Activated CD4-positive, alpha-beta T cell treated with anti-CD3 and anti-CD28 coated beads, Interleukin-2, amount 50 U/mL, for 4 hours (primary cell): ENCODE data around the gene PDZK1.
"Not testable (repeated sequence)": the region's sequence is repeated elsewhere in the genome, so short reads cannot be mapped to it uniquely, and the experiment has no call there.

Source experiments
- DNase-seq, 2 experiments: peaks; one replicate each; pipeline ENCODE4 v3.0.0-alpha.2; 2020

PDZK1 gene

DNA sequence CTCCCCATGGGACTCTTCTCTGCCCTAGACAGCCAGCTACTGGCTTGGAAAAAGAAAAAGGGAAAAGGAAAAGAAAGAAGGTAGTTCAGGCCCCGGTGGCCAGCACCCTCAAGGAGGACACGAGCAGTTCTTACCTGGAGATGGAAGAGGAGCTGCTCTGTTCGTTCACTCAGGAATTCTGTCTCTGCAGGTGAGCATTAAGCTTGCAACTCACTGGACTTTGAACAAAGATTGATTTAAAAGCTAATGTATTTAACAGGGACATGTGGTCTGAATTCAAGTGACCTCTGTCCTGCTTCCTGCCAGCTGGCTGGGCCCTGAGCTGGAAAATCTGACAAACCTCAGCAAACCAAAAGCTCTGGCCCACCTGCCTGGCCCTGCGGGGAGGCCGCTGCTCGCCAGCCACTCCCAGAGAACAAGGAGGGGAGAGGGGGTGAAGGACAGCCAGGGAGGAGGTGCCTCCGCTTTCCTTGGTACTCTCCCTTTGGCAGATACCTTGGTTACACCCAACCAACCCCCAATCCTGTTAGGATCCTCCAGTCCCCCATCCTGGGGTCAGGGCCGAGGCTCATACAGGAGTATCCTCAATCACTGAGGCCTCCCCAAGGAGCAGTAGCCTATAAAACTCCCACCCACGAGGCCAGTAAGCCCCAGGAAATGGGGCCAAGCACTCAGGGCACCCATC lies at the start of gene PDZK1:
Gene PDZK1, minus strand, starts transcription at position 186 of the 685 bp plus-strand sequence. CDS start 19,347 bp downstream, outside the sequence.
- no peak for DNase-seq

DNA sequence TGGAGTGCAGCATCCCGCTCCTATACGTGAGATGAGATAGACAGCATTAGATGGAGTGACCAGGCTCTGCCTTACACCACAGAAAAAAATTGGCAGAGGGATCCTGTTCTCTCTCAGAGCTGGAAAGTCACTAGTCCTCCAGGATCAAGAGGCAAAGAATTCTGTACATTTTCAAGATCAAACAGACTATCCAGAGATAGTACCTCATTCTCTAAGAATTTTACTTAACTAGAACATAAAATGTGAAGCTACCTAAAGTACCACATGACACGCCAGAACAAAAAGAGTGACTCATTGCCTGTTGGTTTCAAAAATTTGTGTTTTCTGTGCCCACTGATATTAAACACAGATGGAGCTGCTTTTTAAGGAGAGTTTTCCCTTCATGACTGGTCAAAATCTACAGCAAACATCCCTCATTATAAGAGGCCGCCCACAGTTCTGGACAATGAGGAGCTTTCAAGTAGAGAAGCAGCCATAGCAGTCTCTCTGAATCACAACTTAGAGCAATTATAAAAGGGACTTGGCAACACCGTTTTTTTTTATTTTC lies 44.4 kb upstream of the PDZK1 start:
- DNase-seq: no peak

DNA sequence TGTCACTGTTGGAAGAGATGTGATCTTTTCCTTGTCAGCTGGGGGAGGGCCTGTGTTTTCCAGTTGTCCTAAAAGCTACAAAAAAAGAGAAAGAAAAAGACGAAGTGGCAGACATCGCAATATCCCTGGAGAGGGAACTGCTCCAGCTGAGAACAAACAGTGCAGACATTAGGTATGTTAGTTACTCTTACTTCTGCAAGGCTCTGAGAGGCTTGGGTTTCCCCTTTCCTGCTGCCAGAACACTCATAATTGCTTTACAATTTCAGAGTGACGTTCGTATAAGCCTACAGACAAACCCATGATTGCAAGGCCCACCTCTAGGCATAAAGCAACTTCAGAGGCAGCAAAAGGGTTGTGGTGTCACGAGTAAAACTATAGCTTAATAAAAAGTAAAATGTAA lies 43.3 kb upstream of the PDZK1 start:
- DNase-seq: no peak

DNA sequence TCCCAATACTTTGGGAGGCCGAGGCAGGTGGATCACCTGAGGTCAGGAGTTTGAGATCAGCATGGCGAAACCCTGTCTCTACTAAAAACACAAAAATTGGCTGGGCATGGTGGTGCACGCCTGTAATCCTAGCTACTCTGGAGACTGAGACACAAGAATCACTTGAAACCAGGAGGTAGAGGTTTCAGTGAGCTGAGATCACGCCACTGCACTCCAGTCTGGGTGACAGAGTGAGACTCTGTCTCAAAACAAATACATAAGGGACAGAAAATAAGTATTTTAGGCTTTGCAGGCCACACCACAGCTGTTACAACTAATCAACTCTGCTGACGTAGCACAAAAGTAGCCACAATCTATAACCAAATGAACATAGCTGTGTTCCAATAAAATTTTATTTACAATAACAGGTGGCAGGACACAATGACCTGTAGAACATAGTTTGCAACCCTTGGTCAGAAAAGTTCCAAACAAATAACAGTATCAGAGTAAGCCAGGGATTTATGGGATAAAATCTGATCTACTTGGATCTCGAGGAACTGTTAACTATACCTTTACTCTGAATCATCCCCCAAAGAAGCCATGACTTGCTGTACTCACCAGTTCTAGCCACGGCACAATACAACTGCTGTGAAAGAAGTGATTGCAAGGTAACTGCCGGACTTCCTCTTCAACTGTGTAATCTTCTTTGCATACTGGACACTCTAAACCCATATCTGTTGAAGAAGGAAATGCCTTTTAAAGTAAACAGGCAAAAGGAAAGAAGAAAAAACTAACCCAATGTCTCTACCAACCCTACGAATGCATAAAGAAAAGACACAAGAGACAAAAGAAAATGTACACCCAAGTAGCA lies 40.5 kb upstream of the PDZK1 start:
- DNase-seq: no peak

DNA sequence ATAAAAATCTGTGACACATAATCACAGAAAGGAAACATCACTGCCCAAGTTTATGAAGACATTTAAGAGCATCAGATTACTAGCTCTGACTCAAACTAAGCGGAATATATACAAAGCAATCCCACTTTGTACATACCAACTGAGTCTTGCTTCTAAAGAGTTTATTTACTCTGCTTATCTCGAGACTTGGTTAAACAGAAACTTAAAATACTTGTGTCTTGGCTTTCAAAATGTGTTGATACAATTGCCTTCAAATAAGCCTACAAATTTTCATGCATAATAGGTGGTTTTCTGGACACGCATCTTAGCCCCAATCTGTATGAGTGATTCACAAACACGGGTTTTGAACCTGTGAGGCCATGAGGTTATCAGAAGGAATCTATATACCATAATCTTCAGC lies 33.1 kb upstream of the PDZK1 start:
- no peak for DNase-seq

DNA sequence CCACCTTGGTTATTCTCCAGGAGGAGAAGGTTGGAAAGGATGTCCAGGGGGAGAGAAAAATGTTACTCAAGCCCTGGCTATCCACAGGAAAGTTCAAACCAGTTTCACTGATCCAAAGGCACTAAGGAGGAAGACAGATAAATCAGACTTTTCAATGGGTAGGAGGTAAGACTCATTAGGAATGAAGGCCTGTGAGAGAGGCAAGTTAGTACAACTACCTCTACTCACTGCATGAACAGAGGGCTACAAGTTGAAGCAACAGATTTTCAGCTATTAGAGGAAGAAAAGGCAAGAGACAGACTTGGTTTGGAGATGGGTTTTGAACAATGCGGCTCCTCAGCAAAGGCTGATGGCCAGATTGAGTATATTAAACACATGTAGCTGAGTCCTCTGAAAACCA lies 29.0 kb upstream of the PDZK1 start:
- DNase-seq: no peak

DNA sequence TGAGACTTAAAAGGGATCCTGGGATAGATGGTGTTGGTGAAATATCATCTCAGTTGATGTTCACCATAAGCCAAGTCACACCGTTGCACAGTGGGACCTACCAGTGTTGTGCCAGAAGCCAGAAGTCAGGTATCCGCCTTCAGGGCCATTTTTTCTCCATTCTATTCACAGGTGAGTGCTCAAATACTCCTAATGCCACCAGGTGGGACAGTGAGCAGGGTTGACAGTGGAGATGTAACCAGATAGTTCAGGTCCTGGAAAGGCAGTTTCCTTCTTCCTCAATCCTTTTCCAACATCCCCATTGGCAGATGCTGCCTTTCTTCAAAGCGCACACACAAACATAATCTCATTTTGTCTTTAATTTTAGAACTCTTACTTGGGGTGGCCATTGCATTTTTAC lies 23.7 kb upstream of the PDZK1 start:
- DNase-seq: no peak

DNA sequence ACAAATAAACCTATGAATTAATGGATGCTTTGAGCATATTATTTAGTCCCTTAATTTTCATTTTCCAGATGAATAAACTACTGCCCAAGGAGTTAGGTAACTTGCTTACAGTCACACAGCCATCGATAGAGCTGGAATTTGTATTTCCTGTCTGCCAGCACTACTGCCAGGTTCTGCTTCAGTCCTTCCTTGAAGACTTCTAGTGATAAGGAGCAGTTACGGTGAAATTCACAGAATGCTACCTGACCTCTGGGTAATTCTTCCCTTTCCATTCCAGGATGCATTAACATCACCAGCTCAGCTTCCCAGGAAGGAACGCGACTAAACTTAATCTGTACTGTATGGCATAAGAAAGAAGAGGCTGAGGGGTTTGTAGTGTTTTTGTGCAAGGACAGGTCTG lies 23.3 kb upstream of the PDZK1 start:
- DNase-seq: no peak

DNA sequence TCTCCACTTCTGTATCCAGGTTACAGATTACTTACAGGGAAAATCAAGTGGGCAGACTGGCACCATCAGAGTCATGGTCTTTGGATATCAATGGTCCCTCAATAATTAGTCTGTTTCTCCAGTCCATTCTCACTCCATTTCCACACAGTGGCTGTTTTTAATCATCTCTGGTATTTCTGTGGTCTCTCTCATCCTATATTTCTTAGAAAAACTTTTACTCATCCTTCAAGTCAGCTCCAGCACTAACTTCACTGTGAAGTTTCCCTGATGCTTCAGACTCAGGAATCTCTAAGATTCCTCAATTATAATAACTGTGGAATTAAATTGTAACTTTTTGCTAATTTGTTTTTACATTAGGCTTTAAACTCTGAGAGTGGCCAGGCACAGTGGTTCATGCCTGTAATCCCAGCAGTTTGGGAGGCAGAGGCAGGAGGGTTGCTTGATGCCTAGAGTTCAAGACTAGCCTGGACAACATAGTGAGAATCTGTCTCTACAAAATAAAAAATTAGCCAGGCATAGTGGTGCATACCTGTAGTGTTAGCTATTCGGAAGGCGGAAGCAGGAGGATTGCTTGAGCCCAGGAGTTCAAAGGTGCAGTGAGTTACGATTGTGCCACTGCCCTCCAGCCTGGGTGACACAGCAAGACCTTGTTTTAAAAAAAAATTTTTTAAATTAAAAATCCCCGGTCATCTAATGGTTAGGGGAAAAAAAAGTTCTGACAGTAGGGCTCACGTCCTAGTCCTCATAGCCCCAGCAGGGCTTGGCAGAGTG lies 22.7 kb upstream of the PDZK1 start:
- no peak for DNase-seq

DNA sequence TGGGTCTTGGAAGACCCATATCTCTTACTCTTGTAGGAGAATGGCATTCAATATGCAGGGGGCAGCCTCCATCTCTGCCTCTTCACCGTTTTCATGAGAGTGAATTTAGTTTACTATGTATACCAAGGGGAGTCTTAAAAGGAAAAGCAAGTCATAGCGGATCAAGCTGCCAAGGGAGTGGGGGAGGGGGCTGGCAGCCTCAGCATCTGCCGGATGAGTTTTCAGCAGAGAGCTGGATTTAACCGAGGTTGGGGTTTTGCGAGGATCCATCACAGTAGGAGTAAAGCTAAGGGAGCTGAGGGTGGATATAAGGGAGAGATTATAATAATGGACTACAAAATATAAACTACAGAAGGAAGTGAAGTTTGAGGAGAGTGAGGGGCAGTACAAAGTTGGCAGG lies 22.0 kb upstream of the PDZK1 start:
- DNase-seq: no peak

DNA sequence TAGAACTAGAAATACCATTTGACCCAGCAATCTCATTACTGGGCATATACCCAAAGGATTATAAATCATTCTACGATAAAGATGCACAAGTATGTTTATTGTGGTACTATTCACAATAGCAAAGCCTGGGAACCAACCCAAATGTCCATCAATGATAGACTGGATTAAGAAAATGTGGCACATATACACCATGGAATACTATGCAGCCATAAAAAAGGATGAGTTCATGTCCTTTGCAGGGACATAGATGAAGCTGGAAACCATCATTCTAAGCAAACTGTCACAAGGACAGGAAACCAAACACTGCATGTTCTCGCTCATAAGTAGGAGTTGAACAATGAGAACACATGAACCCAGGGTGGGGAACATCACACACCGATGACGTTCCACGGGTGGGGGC lies 19.0 kb upstream of the PDZK1 start:
- not testable (repeated sequence) for DNase-seq

DNA sequence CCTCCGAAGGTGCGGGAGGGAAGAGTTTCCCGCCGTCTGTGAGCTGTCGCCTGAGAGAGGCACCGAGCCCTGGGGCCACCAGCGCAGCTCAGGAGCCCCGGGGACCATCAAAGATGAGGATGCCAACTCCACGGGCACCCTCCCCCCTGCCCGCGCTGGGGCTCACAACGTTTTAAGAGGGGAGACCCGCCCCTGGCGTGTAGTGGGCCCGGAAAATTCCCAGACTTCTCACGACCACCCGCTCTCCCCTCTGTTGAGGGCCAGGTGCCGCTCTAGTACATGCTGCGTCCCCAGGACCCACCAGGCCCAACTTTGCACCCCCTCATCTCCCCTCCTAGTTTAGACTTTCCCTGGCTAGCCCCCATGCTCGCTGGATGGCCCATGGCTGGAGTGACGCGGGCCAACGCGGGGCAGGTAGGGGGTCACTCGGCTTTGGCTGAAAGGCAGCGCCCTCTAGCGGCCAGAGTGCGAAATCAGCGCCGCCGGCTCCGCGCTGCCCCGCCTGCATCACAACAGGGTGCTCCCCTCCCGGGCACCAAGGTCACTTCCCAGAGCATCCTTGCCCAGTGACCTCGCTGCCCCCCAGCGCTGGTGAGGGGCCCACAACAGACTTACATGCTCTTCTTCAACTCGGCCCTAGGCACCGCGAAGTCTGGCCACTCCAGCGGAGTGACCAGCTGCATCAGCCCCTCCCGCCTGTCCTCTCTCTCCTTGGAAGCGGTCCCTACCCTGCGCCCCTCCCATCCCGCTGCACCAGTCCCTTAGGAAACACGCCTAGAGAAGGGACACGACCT lies 13.9 kb upstream of the PDZK1 start:
- DNase-seq: peak; percentile 49 to 51

DNA sequence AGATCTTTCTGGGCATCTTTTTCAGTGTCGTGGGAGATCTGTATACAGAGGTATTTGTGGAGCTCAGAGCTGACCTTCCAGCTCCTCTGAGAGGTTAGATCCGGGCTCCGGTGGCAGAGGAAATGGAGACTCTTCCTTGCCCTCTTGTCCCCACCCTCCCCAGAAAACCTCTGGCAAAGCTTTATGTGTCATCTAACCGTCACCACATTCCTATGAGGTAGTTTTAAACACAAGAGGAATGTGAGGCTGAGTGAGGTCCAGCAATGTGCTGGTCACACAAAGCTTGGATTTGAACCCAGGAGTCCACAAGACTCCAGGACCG lies 13.3 kb upstream of the PDZK1 start:
- DNase-seq: no peak

DNA sequence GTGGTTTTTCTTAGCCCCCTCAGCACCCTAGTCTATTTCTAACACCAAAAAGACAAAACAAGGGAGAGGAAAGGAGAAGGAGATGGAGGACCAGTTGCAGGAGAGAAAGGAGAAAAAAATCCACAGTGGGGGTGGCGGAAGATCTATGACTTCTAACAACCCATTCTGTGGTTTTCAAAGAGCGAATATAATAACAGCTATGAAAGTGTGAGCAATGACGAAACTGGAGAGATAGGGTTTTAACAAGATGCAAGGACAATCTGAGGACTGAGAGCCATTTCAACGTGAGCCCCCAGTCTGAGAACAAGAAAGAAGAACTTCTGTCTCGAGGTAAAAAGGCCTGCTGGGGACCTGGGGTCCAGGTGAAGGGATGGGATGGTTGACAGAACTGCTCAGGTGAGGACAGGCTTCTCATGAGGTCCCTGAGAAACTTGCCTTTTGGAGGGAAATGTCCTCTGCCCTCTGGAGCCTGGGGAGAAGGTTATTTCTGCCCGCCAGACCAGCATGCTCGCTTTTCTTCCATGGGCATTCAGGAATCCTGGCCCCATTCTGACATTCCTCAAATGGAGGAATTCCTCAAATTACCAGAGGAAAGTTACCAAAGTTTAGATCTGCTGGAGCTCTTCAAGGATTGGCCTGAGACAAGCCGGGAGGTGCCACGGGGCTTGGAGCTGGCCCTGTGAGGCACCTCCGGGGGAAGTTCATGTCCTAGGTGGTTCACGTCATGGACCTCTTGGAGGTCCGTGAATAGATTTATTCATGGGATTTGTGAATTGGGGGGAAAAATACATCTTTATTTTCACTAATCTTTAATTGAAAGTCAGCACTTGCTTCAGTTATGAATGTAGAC lies 12.3 kb upstream of the PDZK1 start, which contains the start of gene CD160:
Gene CD160, plus strand, starts transcription at position 270 of the 850 bp plus-strand sequence. CDS start 8,829 bp downstream, outside the sequence.
- DNase-seq: no peak

DNA sequence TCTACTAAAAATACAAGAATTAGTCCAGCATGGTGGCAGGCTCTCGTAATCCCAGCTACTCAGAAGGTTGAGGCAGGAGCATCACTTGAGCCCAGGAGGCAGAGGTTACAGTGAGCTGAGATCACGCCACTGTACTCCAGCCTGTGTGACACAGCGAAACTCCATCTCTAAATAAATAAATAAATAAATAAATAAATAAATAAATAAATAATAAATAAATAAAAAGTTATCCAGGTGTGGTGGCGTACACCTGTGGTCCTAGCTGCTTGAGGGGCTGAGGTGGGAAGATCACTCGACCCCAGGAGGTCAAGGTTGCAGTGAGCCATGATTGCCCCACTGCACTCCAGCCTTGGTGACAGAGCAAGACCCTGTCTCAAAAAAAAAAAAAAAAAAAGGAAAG lies 11.3 kb upstream of the PDZK1 start:
- DNase-seq: not testable (repeated sequence)

DNA sequence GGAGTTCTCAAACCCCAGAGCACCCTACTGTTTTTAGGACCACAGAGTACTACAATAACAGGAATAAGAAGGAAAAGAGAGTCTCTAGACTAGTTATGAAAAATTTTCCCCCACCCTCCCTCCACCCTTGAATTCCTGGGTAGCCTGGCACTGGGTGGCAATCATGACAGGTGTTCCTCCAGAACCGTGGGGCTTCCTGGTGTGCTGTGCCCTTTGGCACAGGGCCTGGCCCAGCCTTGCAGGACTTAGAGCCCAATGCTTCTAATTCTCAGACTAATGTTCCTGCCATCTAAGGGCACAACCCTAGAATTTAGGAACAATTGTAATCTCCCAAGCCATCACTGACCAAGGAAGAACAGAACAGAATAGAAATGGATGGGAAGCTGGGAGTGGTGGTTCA lies 10.7 kb upstream of the PDZK1 start:
- DNase-seq: no peak

DNA sequence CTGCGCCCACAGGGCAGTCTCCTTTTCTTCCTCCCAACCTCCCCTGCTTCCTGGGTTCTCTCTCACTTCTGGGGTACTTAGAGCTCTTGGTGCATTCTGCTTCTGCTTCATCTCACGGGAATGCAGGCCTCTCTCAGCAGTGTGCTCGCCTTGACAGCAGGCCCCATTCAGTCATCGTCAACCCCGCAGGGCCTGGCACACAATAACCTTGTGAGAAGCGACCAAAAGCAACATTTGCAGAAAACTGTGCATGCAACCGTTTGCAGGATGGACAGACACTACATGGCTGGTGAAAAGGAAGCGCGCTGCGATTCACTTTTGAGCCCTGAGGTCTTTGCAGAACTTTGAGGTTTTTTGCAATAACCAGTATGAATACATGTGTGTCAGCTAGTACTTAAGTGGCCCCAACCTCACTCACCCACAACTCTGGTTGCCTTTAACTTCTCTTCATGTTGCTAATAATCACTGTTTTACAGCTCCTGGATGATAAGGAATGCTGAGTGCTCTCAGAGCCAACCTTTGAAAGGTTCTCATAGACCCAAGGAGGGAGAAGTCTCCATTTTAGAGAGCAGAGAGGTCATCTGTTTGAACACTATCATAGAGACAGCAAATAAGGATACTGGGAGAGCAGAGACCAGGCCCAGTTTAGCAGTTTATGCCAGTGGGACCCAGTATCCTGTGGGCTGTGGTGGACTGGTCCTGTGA lies 9.6 kb upstream of the PDZK1 start:
- DNase-seq: no peak

DNA sequence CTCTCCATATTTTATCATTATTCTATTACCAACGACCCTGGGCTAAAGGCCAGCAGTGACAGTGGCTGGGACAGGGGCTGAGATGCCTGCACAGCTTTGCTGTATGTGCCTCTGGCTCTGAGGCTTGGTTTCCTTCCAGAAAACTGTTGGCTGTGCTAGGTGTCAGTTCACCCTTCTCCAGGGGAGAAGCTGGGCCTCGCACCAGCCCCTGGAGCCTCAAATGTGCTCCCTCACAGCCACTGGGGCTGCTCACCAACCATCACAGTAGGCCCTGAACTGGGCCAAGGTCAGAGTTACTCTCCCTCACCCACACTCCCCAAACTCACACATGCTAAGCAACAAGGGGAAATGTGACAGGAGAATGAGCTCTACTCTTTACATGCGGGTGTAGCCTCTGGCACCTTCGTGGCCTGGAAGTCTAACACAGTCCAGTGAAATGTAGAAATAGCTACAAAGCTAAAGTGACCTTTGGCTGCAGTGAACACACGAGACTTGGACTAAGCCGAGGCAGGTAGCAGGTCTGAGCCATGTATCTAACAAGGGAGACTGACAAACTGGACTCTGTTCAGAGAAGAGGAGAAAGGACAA lies 7.5 kb upstream of the PDZK1 start:
- DNase-seq: no peak

DNA sequence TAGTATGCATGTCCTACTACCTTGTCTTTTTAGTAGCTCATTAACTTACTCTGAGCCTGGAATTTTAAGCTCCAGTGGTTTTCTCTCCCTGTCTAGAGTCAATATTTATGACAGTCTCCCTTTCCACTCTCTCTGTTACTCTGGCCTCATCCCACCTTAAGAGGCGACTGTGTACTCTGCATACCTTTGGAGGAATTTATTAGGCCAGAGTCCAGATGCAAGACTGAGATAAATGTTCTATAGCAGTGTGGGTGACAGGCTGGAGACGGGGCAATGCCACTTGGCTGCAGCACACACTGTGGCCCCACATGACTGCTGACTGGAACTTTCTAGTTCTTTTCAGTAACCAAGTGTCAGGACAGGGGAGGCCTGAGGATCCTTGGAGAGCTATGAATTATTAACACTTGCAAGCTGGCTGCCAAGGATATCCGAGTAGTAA lies 4.1 kb upstream of the PDZK1 start:
- no peak for DNase-seq

DNA sequence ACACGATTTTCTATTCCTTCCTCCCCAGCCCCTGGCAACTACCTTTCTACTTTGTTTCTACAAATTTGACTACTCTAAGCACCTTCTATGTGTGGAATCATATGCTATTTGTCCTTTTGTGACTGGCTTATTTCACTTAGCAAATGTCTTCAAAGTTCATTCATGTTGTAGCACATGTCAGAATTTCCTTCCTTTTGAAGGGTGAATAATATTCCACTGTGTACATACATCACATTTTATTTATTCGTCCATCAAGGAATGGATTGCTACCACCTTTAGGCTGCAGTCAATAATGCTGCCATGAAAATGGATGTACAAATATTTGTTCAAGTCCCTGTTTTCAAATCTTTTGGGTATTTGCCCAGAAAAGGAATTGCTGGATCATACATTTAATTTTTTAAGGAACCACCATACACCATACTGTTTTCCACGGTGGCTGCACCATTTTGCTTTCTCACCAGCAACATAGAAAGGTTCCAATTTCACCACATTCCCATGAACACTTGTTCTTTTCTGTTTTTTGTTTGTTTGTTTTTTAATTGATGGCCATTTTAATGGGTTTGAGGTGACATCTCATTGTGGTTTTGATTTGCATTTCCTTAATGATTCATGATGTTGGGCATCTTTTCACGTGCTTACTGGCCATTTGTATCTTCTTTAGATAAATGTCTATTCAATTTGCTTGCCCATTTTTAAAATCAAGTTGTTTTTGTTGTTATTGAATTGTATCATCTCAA lies 3.3 kb upstream of the PDZK1 start:
- DNase-seq: no peak
